ENCODE results near the gene KRTAP6-3. TPM values are rescaled to one million over a fixed set of nuclear protein-coding genes. Genes with fewer than 3 reads are reported as not detected.

Gene KRTAP6-3
- total RNA-seq, 3 donors from 2014 or later (not counting 1 experiment from before 2014, with no cell fraction given), result not detected

DNA sequence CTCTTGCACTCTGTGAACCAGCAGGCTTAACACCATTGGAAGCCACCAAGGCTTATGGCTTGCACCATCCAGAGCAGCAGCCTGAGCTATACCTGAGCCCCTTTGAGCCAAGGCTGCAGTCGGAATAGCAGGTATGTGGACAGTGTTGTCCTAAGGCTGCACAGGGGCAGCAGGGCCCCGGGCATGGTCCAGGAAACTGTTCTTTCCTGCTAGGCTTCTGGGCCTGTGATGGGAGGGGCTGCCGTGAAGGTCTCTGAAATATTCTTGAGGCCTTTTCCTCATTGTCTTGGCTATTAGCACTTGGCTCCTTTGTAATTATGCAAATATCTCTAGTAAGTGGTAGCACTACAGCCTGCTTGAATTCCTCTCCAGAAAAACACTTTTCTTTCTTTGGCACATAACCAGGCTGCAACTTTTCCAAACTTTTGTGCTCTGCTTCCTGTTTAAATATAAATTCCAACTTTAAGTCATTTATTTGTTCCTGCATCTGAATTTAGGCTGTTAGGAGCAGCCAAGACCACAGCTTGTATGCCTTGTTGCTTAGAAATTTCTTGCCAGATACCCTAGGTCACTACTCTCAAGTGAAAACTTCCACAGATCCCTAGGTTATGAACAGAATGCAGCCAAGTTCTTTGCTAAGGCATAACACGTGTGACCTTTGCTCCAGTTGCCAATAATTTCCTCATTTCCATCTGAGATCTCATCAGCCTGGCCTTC, 33.4 kb downstream of the KRTAP6-3 start:
- ATAC-seq (no peak), DNase-seq (no peak)
- H3K27ac Mint-ChIP-seq, result no peak overlapping the region
- Histone ChIP-seq H3K4me1 (ENCODE audit: control insufficient read depth, insufficient read depth, low read length) (no peaks in the 10 kb centered on the region), H3K36me3 (ENCODE audit: control insufficient read depth, insufficient read depth, low read length) (no peaks in the 10 kb centered on the region), H3K27ac (ENCODE audit: low read length) (no peak overlapping the region), H3K27me3 (ENCODE audit: control insufficient read depth, insufficient read depth, low read length) (no peaks in the 10 kb centered on the region), H3K4me3 (ENCODE audit: low read length) (no peak overlapping the region), H3K9me3 (ENCODE audit: control insufficient read depth, insufficient read depth, low read length) (peaks cover 16% of the 10 kb centered on the region)
- no peaks in the 10 kb centered on the region for H3K4me1 Mint-ChIP-seq
- H3K9me3 Mint-ChIP-seq, result peaks cover 3 to 10% of the 10 kb centered on the region in 2 donors
- no peak overlapping the region for H3K4me3 Mint-ChIP-seq
- no peak for TF ChIP-seq CTCF (IDR thresholded peaks at IDR 0.05)
- H3K27me3 Mint-ChIP-seq (ENCODE audit: low read depth in 2 of 2), result no peaks in the 10 kb centered on the region
- 81% methylated on average over 4 of the region's 4 CpGs for WGBS (ENCODE audit: insufficient coverage)
- peaks cover 9% of the 10 kb centered on the region for H3K36me3 Mint-ChIP-seq
- intact Hi-C loops (cut with micrococcal nuclease), result no loop called here

DNA sequence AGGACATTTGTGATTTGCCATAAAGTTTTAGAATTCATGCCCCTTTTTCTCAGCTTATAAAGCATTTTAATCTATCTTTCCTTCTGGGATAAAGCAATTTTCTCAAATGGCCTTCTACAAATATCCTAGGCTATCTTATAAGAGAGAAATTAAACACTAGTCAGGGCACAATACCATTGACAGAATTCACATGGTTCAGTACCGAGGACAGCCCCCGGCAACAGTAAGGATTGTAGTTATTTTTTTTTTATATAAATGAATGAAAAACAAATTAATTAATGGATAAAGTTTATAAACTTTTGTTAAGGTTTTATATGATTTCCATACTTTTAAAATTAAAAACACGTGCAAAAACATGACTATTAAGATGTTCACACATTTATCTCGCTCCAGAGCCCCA, 35.9 kb downstream of the KRTAP6-3 start:
- Mint-ChIP-seq H3K27me3 (ENCODE audit: low read depth in 2 of 2) (no peaks in the 10 kb centered on the region), H3K9me3 (peaks cover 10 to 13% of the 10 kb centered on the region in 2 donors), H3K27ac (no peak overlapping the region), H3K4me3 (no peak overlapping the region), H3K36me3 (peaks cover 9% of the 10 kb centered on the region), H3K4me1 (no peaks in the 10 kb centered on the region)
- no peak for ATAC-seq
- H3K27me3 ChIP-seq (ENCODE audit: control insufficient read depth, insufficient read depth, low read length), result no peaks in the 10 kb centered on the region
- WGBS (ENCODE audit: insufficient coverage), result 71% methylated on average over 1 of the region's 4 CpGs
- no peak overlapping the region for H3K27ac ChIP-seq (ENCODE audit: low read length)
- no peak for TF ChIP-seq CTCF (IDR thresholded peaks at IDR 0.05)
- no peaks in the 10 kb centered on the region for H3K4me1 ChIP-seq (ENCODE audit: control insufficient read depth, insufficient read depth, low read length)
- peaks cover 16% of the 10 kb centered on the region for H3K9me3 ChIP-seq (ENCODE audit: control insufficient read depth, insufficient read depth, low read length)
- no peak for DNase-seq
- H3K4me3 ChIP-seq (ENCODE audit: low read length), result no peak overlapping the region
- H3K36me3 ChIP-seq (ENCODE audit: control insufficient read depth, insufficient read depth, low read length), result no peaks in the 10 kb centered on the region
- intact Hi-C loops (cut with micrococcal nuclease), result no loop called here

DNA sequence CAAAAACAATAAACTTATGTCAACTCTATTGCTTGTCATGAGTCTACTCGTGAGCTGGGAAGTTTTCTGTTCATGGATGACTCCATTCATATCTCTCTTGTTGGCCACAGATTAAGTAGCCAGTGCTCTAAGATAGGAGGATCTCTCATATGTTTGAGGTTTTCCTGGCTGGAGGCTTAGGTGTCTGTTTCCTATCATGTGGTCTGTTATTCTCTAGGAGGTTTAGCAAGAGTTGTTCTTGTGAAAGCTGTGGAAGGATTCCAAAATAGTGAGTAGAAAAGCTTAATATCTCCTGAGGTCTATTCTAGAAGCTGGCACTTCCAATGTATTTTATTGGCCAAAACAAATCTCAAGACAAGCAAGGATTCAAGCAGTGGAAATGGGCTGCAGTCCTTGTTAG, 37.0 kb downstream of the KRTAP6-3 start:
- WGBS (ENCODE audit: insufficient coverage), result 88% methylated on average over 1 of the region's 1 CpG
- DNase-seq, result no peak
- Histone ChIP-seq H3K4me3 (ENCODE audit: low read length) (no peak overlapping the region), H3K36me3 (ENCODE audit: control insufficient read depth, insufficient read depth, low read length) (no peaks in the 10 kb centered on the region), H3K27me3 (ENCODE audit: control insufficient read depth, insufficient read depth, low read length) (no peaks in the 10 kb centered on the region), H3K9me3 (ENCODE audit: control insufficient read depth, insufficient read depth, low read length) (peaks cover 10% of the 10 kb centered on the region), H3K27ac (ENCODE audit: low read length) (no peak overlapping the region), H3K4me1 (ENCODE audit: control insufficient read depth, insufficient read depth, low read length) (no peaks in the 10 kb centered on the region)
- Mint-ChIP-seq H3K27ac (no peak overlapping the region), H3K9me3 (peaks cover 10 to 13% of the 10 kb centered on the region in 2 donors), H3K36me3 (peaks cover 9% of the 10 kb centered on the region), H3K27me3 (ENCODE audit: low read depth in 2 of 2) (no peaks in the 10 kb centered on the region), H3K4me1 (no peaks in the 10 kb centered on the region), H3K4me3 (no peak overlapping the region)
- intact Hi-C loops (cut with micrococcal nuclease), result no loop called here
- ATAC-seq, result no peak
- TF ChIP-seq CTCF (IDR thresholded peaks at IDR 0.05), result no peak

DNA sequence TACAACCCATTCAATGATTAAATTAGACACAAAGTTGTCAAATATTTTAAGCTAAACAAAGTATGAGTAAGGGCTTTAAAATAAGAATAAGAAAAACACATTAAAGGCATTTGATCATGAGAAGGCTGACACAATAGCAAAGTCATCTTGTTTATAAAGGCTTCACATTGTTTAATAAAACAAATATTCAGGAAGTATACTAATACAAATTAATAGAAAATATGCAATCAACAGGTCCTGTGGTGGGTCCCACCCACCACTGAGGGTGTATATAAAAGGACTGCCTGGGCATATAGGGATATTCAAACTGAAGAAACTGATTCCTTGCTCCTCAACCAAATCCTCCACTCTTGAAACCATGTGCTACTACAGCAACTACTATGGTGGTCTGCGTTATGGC, 42.7 kb downstream of the KRTAP6-3 start, which contains the start of gene KRTAP20-2:
Gene KRTAP20-2 (plus strand): TSS at position 301 of the 400 bp plus-strand sequence. CDS start 58 bp downstream, at position 359.
- Mint-ChIP-seq H3K27me3 (ENCODE audit: low read depth in 2 of 2) (no peaks in the 10 kb centered on the region), H3K4me3 (no peak within 1 kb of the TSS), H3K27ac (no peak within 1 kb of the TSS), H3K9me3 (peaks cover 13 to 17% of the 10 kb centered on the region in 2 donors), H3K4me1 (no peaks in the 10 kb centered on the region), H3K36me3 (no peaks in the 10 kb centered on the region)
- TF ChIP-seq CTCF (IDR thresholded peaks at IDR 0.05), result no peak
- DNase-seq (no peak), ATAC-seq (no peak)
- Histone ChIP-seq H3K27ac (ENCODE audit: low read length) (no peak within 1 kb of the TSS), H3K27me3 (ENCODE audit: control insufficient read depth, insufficient read depth, low read length) (no peaks in the 10 kb centered on the region), H3K36me3 (ENCODE audit: control insufficient read depth, insufficient read depth, low read length) (no peaks in the 10 kb centered on the region), H3K4me3 (ENCODE audit: low read length) (no peak within 1 kb of the TSS), H3K9me3 (ENCODE audit: control insufficient read depth, insufficient read depth, low read length) (no peaks in the 10 kb centered on the region), H3K4me1 (ENCODE audit: control insufficient read depth, insufficient read depth, low read length) (no peaks in the 10 kb centered on the region)
- intact Hi-C loops (cut with micrococcal nuclease), result no loop called here
- WGBS (ENCODE audit: insufficient coverage), result 100% methylated on average over 1 of the region's 1 CpG
